GM12864 (cell line): ENCODE results near the gene ARVCF.
"Not testable (repeated sequence)": the region's sequence is repeated elsewhere in the genome, so short reads cannot be mapped to it uniquely, and the experiment has no call there.

ENCODE experiments used
- DNase-seq: peaks from one replicate; pipeline ENCODE4 v3.0.0-alpha.2; 2011; ENCODE audit warnings: low read depth
- H3K4me3 ChIP-seq: 2 replicates; pipeline ENCODE4 v1.5.1; 2011; ENCODE audit warnings: mild to moderate bottlenecking, low read depth, low read length, control low read depth
- CTCF ChIP-seq: IDR thresholded peaks from 2 replicates; pipeline ENCODE4 v1.5.1; 2011; ENCODE audit warnings: low read depth, mild to moderate bottlenecking, moderate library complexity, low read length, control low read depth, inconsistent platforms; ENCODE audit errors: missing control alignments

ARVCF gene

DNA sequence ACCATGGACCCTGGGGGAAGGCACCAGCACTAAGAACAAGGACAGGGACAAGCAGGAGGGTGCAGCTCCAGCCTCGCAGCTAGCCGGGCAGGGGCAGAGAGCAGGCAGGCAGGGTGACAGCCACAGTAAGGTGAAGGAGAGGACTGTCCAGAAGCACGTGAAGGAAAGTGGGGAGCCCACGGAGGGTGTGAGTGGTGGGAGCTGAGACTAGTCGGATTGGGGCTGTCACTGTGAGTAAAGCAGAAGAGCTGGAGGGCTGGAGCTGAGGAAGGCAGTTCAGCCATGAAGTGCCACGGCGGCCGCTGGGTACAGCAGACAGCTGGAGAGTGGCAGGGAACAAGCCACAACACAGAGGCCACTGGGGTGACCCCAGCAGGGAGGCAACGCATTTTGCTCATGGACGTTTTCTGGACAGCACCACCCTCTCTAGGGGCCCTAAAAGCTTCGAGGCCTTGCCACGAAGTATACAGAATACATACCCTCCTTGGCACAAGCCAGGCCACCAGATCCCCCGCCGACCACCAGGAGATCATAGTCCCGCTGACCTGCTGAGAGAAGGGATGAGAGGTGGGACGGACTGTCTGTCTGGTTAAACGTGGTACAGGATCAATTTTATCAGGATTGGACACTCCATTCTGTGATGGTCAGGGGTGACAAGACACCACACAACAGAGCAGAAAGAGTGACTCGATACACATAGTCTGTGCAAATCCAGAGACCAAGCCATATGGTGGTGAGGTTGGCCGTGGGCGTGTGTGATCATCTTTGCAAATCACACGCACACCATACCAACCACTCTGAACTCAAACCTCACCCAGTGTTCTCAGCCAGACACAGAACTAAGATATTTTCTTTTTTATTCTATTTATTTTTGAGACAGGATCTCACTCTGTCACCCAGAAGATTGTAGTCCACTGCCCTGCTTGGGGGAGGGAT, 85.8 kb downstream of the ARVCF start:
- no peak for TF ChIP-seq CTCF
- no peak overlapping the region for H3K4me3 ChIP-seq
- no peak for DNase-seq

- DNase-seq = no peak
These were observed 86.8 kb downstream of the ARVCF start for GRCh38 chr22:19929586-19930550.

DNA sequence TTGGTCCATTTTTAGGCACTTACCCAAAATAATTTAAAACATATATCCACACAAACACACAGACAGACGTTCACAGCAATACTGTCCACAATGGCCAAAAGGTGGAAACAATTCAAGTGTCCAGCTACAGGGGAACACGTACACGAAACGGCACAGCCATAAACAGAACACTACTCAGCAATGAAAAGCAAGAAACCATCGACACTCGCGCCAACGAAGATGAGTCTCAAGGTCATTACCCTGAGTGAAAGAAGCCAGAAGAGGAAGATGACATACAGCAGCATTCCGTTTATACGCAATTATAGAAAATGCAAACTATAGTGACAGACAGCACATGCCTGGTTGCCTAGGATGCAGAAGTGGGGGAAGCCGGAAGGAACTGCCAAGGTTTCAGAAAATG, 88.4 kb downstream of the ARVCF start:
- no peak for DNase-seq
- TF ChIP-seq CTCF = no peak
- no peak overlapping the region for H3K4me3 ChIP-seq

More at GRCh38 chr22:19929586-19930550, 86.8 kb downstream of the ARVCF start:
- H3K4me3 ChIP-seq = no peak overlapping the region
- no peak for TF ChIP-seq CTCF

DNA sequence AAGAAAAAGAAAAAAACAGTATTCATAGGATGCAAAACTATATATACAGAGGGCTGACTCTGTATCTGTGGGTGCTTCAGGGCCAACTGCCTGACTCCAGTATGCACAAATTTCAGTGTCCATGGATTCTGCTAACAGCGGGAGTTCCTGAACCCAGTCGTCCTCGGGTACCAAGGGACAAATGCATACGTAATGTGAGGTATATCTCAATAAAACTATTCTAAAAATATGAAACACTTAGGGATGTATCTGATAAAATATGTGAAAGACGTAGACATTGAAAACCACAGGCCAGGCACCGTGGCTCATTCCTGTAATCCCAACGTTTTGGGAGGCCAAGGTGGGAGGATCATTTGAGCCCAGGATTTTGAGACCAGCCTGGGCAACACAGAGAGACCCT, 88.9 kb downstream of the ARVCF start:
- no peak overlapping the region for H3K4me3 ChIP-seq
- DNase-seq = no peak
- no peak for TF ChIP-seq CTCF

- H3K4me3 ChIP-seq, DNase-seq: not testable (repeated sequence)
These were observed 90.6 kb downstream of the ARVCF start for GRCh38 chr22:19926028-19926427.

DNA sequence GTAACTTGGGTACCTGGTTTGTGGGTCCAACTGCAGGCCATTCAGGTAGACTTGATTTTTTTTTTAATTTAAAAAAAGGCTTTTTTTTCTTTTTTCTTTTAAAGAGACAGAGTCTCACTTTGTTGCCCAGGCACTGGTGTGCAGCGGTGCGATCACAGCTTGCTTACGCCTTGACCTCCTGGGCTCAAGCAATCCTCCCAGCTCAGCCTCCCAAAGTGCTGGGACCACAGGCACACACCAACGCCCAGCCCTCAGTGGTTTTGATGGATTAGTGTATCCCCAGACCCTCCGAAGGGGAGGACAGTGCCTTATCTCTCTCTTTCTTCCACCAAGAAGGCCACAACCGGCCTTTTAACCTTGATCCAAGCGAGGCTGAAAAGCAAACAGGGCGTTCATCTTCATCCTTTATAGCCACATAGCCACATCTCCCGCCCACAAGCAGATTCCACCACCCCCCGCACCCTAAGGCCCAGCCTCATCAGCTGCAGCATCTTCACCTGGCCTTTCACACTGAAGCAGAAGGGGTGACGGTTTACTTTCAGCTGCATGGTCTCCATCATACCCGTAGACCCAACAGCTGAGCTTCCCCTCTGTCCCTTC, 92.6 kb downstream of the ARVCF start:
- TF ChIP-seq CTCF = no peak
- no peak overlapping the region for H3K4me3 ChIP-seq
- DNase-seq = no peak
